GM12874 (cell line): ENCODE measurements around the gene CST9L.

Source experiments
- CTCF ChIP-seq: IDR thresholded peaks from 2 replicates; pipeline ENCODE4 v1.5.1; 2011; ENCODE audit warnings: low read depth, mild to moderate bottlenecking, control low read depth, low read length, moderate library complexity; ENCODE audit not compliant: insufficient read depth

The CST9L gene

DNA sequence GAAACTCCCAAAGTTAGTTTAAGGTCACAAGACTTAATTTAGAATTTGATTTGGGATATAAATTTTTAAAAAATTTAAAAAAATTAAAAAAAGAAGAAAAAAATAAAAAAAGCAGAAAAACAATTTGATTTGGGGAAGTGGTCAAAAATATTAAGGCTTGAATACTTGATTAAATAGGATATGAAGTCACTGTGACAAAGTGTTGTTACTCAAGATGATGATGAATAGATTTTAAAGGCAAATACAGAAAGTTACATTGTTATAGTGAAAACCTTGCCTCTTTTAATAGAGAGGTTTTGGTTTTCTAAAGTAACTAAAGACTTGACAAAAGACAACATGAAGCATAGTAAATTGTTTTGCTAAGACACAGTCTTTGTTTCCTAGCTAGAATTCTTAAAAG, 30.2 kb upstream of the CST9L start:
- no peak for TF ChIP-seq CTCF

- no peak for TF ChIP-seq CTCF
These were observed 28.4 kb upstream of the CST9L start for GRCh38 chr20:23596579-23597250.

DNA sequence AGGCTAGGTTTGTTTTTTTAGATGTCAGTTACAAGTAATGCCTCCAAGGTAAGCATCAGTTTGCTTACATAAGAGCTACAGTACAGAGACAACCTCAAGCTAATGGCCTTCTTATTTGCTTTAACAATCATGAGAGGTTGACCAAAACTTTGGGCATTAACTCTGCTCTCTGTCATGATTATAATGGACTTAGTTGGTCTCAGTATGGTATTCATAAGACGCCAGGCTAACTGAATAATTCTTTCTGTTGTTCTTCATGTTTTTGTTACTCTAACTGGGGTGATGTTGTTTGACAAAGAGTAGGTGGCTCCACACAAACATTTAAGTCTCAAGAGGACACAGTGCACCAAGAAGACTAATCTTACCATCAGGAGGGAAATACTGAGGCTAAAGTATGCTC, 27.7 kb upstream of the CST9L start:
- no peak for TF ChIP-seq CTCF

GRCh38 chr20:23588434-23589403, 20.4 kb upstream of the CST9L start:
- TF ChIP-seq CTCF = no peak

DNA sequence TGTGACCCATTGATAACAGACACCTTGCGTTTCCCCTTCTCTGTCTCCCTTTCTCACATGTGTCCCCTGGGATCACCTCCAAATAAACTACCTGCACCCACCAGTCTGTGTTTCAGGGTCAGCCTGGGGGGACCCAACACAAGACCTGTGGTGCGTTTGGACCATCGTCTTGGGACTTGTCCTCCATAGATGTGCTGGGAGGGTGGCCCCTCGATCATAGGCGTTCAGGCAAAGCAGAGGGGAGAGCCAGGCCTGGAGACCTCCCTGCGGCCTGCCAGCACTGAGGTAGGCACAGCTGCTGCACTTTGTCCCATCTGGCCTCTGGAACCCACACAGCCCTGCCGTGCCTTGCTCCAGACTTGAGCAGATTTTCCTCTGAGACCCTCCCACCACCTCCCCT, 19.3 kb upstream of the CST9L start:
- no peak for TF ChIP-seq CTCF

DNA sequence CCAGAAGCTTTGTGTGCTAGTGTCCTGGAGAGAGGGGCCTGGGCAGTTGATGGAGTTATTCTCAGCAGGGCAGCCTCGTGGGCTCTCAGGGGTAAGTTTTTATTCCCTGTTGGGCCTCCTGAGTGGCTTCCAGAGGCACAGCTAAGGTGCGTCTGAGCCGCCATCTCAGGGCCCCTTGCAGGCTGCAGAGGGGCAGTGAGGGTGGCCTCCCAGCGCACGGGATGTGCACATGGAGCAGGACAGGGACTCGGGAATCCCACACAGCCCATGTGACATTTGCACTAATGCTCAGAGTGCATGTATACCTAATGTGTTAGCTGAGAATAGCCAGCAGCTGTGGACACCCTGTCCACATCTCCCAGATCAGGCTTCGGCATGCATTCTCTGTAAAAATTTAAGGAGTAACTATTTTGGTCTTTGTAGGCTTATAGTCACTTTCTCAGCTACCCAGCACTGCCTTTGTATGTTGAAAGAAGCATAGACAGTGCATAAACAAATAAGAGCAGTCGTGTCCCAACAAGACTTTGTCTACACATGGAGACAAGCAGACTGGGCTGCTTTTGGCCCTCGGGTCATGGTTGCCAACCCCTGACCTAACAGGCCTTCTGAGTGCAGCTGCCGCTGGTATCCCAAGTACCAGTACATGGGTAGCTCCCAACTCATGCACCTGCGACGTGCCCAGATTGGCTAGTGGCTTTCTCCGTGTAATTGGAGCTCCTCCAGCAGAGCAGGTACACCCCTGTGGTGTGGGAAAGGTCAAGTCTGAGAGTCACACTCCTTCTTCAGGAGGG, 18.6 kb upstream of the CST9L start:
- TF ChIP-seq CTCF = no peak
